Smooth muscle cell (in vitro differentiated cells): ENCODE data around the gene HLA-DMB. TPM values are rescaled to one million over a fixed set of nuclear protein-coding genes. Genes with fewer than 3 reads are reported as not detected.

ENCODE experiments used
- DNase-seq: peaks from one replicate; lab custom pipeline; 2025; ENCODE audit not compliant: unreplicated experiment; lab: John Stamatoyannopoulos, UW
- H2AFZ ChIP-seq: fragments of 200-600 bp; sonication (generic); 2 replicates; pipeline ENCODE4 v1.6.0; 2016; ENCODE audit warnings: antibody characterized with exemption, low read depth, mild to moderate bottlenecking
- H3F3A ChIP-seq: fragments of 200-600 bp; sonication (generic); 2 replicates; pipeline ENCODE4 v1.6.0; 2017; ENCODE audit warnings: antibody characterized with exemption, low read depth
- H3K27ac ChIP-seq: fragments of 200-600 bp; sonication (generic); 2 replicates; pipeline ENCODE4 v1.5.1; 2016; ENCODE audit warnings: low read depth, mild to moderate bottlenecking
- H3K27me3 ChIP-seq: fragments of 200-600 bp; sonication (generic); 2 replicates; pipeline ENCODE4 v1.6.1; 2016; ENCODE audit warnings: low read depth, mild to moderate bottlenecking
- H3K36me3 ChIP-seq: fragments of 200-600 bp; sonication (generic); 2 replicates; pipeline ENCODE4 v1.5.1; 2016; ENCODE audit warnings: low read depth
- H3K4me1 ChIP-seq: fragments of 200-600 bp; sonication (generic); 2 replicates; pipeline ENCODE4 v1.5.1; 2016; ENCODE audit warnings: low read depth
- H3K4me2 ChIP-seq: fragments of 200-600 bp; sonication (generic); 2 replicates; pipeline ENCODE4 v1.6.0; 2016; ENCODE audit warnings: mild to moderate bottlenecking
- H3K4me3 ChIP-seq: fragments of 200-600 bp; sonication (generic); 2 replicates; pipeline ENCODE4 v1.5.1; 2016; ENCODE audit warnings: mild to moderate bottlenecking
- H3K79me2 ChIP-seq: fragments of 200-600 bp; sonication (generic); 2 replicates; pipeline ENCODE4 v1.6.0; 2016; ENCODE audit warnings: low read depth, mild to moderate bottlenecking
- H3K9ac ChIP-seq: fragments of 200-600 bp; sonication (generic); 2 replicates; pipeline ENCODE4 v1.6.0; 2016; ENCODE audit warnings: low read depth
- H3K9me3 ChIP-seq: fragments of 200-600 bp; sonication (generic); replicated peaks from 2 replicates; pipeline ENCODE4 v1.5.1; 2016; ENCODE audit warnings: low read depth
- H4K20me1 ChIP-seq: fragments of 200-600 bp; sonication (generic); 2 replicates; pipeline ENCODE4 v1.6.0; 2016; ENCODE audit warnings: low read depth
- CTCF ChIP-seq: fragments of 200-600 bp; sonication (generic); IDR thresholded peaks from 2 replicates; pipeline ENCODE4 v1.5.1; 2017; ENCODE audit warnings: borderline replicate concordance, mild to moderate bottlenecking, antibody characterized with exemption; ENCODE audit not compliant: insufficient read depth, poor library complexity, severe bottlenecking
- WGBS: methylation state at CpG from one replicate; pipeline ENCODE4 v1.1.7; 2016; ENCODE audit warnings: low lambda C conversion rate; 5-methylcytosine and 5-hydroxymethylcytosine counted together
- polyA plus RNA-seq: library from polyadenylated mRNA; unstranded; fragments of >200 nt; fragmentation: Nextera tagmentation; extraction: Ambion mirVana; gene quantifications from 2 replicates; pipeline ENCODE4 v1.2.1, GENCODE V29; 2016
- small RNA-seq: library from RNA; depleted of rRNA; stranded (forward); fragments of <200 nt; gene quantifications from one replicate; pipeline ENCODE3, GENCODE V24; 2014
- total RNA-seq: library from RNA; depleted of rRNA; stranded (reverse); fragments of >200 nt; gene quantifications from 2 replicates; pipeline ENCODE4 v1.2.3, GENCODE V29; 2014

Gene HLA-DMB
- total and polyA plus RNA-seq, 2 experiments from 2014 or later: not detected

DNA sequence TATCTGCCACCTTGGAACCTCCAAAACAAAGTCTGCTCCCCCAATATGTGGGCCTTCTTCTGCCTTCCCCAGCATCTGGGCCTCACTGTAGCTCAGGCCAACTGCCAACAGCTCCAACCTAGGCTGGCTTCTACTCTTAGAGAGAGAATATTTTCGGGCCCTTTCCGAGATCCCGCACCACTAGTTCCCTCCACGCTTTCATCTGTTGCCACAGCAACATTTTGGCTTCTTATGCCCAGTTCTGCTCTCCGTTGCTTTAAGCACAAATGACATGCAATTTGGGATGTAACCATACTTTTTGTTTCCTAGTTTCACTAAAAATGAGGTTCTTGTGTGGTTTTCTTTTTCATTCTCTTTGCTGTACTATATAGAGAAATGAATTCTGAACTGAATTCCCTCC is 53.2 kb downstream of the HLA-DMB start:
- Histone ChIP-seq H3K4me1 (no peaks in the 10 kb centered on the region), H3K9me3 (no peaks in the 10 kb centered on the region), H2AFZ (no peak overlapping the region), H3K79me2 (no peaks in the 10 kb centered on the region), H3K9ac (no peak overlapping the region), H3F3A (no peaks in the 10 kb centered on the region), H3K27me3 (peaks cover 9% of the 10 kb centered on the region), H3K4me3 (no peak overlapping the region), H3K36me3 (no peaks in the 10 kb centered on the region), H3K4me2 (no peak overlapping the region), H3K27ac (no peak overlapping the region), H4K20me1 (no peaks in the 10 kb centered on the region)
- DNase-seq: no peak
- 85% methylated on average over 5 of the region's 5 CpGs for whole genome bisulfite sequencing
- TF ChIP-seq CTCF: no peak

- peaks cover 9% of the 10 kb centered on the region for H3K27me3 ChIP-seq
- H3K27ac ChIP-seq: no peak overlapping the region
- TF ChIP-seq CTCF: no peak
- no peak overlapping the region for H3K9ac ChIP-seq
- no peak overlapping the region for H3K4me2 ChIP-seq
- 77% methylated on average over 3 of the region's 3 CpGs for WGBS
- H3F3A ChIP-seq: no peaks in the 10 kb centered on the region
- no peak overlapping the region for H3K4me3 ChIP-seq
- H3K79me2 ChIP-seq: no peaks in the 10 kb centered on the region
- no peaks in the 10 kb centered on the region for H4K20me1 ChIP-seq
- DNase-seq: no peak
- H3K4me1 ChIP-seq: no peaks in the 10 kb centered on the region
- H2AFZ ChIP-seq: no peak overlapping the region
- no peaks in the 10 kb centered on the region for H3K9me3 ChIP-seq
- H3K36me3 ChIP-seq: no peaks in the 10 kb centered on the region
Measured at GRCh38 chr6:32886681-32887383, 54.0 kb downstream of the HLA-DMB start.

DNA sequence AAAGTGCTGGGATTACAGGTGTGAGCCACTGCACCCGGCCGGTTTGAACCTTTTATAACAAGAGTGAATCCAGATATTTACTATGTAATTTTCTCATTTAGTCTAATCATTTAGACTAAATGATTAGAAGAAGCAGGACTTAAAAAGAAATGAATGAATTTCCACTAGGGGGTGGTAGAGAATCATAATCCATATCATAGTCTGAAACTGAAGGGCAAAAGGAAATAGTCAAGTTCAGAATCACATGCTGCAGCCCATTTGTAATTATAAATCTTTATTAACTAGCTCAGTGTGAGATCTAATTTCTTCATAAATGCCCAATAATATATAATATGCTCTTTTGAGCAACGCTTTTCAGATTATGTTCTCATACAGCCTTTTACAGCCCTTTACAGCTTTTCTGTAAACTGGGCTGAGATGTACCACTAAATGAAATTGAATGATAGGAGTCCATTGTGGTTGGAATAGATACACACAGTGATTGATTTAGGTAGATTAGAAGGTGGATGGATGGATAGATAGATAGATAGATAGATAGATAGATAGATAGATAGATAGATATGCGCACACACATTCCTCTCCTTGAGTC is 55.0 kb downstream of the HLA-DMB start:
- no peaks in the 10 kb centered on the region for H3K36me3 ChIP-seq
- H3K27ac ChIP-seq: no peak overlapping the region
- H3K4me2 ChIP-seq: no peak overlapping the region
- TF ChIP-seq CTCF: peak; percentile 65
- no peaks in the 10 kb centered on the region for H3F3A ChIP-seq
- H3K9me3 ChIP-seq: no peaks in the 10 kb centered on the region
- DNase-seq: no peak
- H2AFZ ChIP-seq: no peak overlapping the region
- 55% methylated on average over 4 of the region's 4 CpGs for WGBS
- no peak overlapping the region for H3K4me3 ChIP-seq
- H3K4me1 ChIP-seq: no peaks in the 10 kb centered on the region
- no peaks in the 10 kb centered on the region for H4K20me1 ChIP-seq
- no peak overlapping the region for H3K9ac ChIP-seq
- H3K27me3 ChIP-seq: peaks cover 9% of the 10 kb centered on the region
- H3K79me2 ChIP-seq: no peaks in the 10 kb centered on the region

Small RNAs within 50 kb of the gene (small RNA-seq; reads per million reads assigned to genes)
- gene HLA-Z: not detected

Other genes with a start within 250 kb of the HLA-DMB start
- gene HLA-DQA2, start 199.6 kb downstream of the HLA-DMB start, total RNA-seq: not detected in 2 replicates
- gene HLA-DQA2, start 199.6 kb downstream of the HLA-DMB start, polyA plus RNA-seq: not detected in 2 replicates
- gene HLA-DQB2, start 177.5 kb downstream of the HLA-DMB start, total RNA-seq: not detected in 2 replicates
- not detected in 2 replicates for gene HLA-DQB2, start 177.5 kb downstream of the HLA-DMB start, polyA plus RNA-seq
- 0.09 and 1.4 TPM in 2 replicates for gene HLA-DOB, start 124.0 kb downstream of the HLA-DMB start, total RNA-seq
- gene HLA-DOB, start 124.0 kb downstream of the HLA-DMB start, polyA plus RNA-seq: not detected in 2 replicates
- 5.3 and 6.1 TPM in 2 replicates for gene TAP2, start 102.3 kb downstream of the HLA-DMB start, total RNA-seq
- 0.40 and 1.5 TPM in 2 replicates for gene TAP2, start 102.3 kb downstream of the HLA-DMB start, polyA plus RNA-seq
- 5.0 and 10.2 TPM in 2 replicates for gene PSMB8, start 97.0 kb downstream of the HLA-DMB start, total RNA-seq
- gene PSMB8, start 97.0 kb downstream of the HLA-DMB start, polyA plus RNA-seq: 16.7 and 22.2 TPM in 2 replicates
- gene TAP1, start 87.3 kb downstream of the HLA-DMB start, total RNA-seq: 11.2 and 13.7 TPM in 2 replicates
- 18.4 and 22.4 TPM in 2 replicates for gene TAP1, start 87.3 kb downstream of the HLA-DMB start, polyA plus RNA-seq
- 0.63 TPM in 1 of 2 replicates, not detected in the other for gene PSMB9, start 86.8 kb downstream of the HLA-DMB start, total RNA-seq
- gene PSMB9, start 86.8 kb downstream of the HLA-DMB start, polyA plus RNA-seq: 1.7 and 2.2 TPM in 2 replicates
- gene HLA-DMA, start 12.1 kb upstream of the HLA-DMB start, total RNA-seq: 0.90 and 3.1 TPM in 2 replicates
- 4.0 and 4.8 TPM in 2 replicates for gene HLA-DMA, start 12.1 kb upstream of the HLA-DMB start, polyA plus RNA-seq
- 205 and 244 TPM in 2 replicates for gene BRD2, start 27.6 kb upstream of the HLA-DMB start, total RNA-seq
- gene BRD2, start 27.6 kb upstream of the HLA-DMB start, polyA plus RNA-seq: 162 and 197 TPM in 2 replicates
- 0.09 TPM in 1 of 2 replicates, not detected in the other for gene HLA-DOA, start 68.6 kb upstream of the HLA-DMB start, total RNA-seq
- gene HLA-DOA, start 68.6 kb upstream of the HLA-DMB start, polyA plus RNA-seq: 0.26 TPM in 1 of 2 replicates, not detected in the other
- 1.1 and 1.6 TPM in 2 replicates for gene HLA-DPA1, start 132.6 kb upstream of the HLA-DMB start, total RNA-seq
- gene HLA-DPA1, start 132.6 kb upstream of the HLA-DMB start, polyA plus RNA-seq: 1.1 and 1.3 TPM in 2 replicates
- 10.8 and 14.8 TPM in 2 replicates for gene HLA-DPB1, start 135.0 kb upstream of the HLA-DMB start, total RNA-seq
- 19.4 and 20.3 TPM in 2 replicates for gene HLA-DPB1, start 135.0 kb upstream of the HLA-DMB start, polyA plus RNA-seq